ENCODE results near the gene EI24. TPM values are rescaled to one million over a fixed set of nuclear protein-coding genes. Genes with fewer than 3 reads are reported as not detected.

Gene EI24
- total RNA-seq, 4 donors from 2014 or later, result 62.2 to 86.0 (median 83.0) TPM

GRCh38 chr11:125578783-125579182 is 9.5 kb downstream of the EI24 start:
- H3K4me3 ChIP-seq, result no peak overlapping the region
- 94% methylated on average over 2 of the region's 2 CpGs for WGBS, 2 donors (ENCODE audit: low coverage in 1 of 2)
- H3K27ac ChIP-seq, result no peak overlapping the region
- H3K4me1 ChIP-seq, result no peaks in the 10 kb centered on the region
- H3K36me3 ChIP-seq, result peaks cover 0 to 100% of the 10 kb centered on the region in 2 donors
- TF ChIP-seq POLR2A (IDR thresholded peaks at IDR 0.05), result no peak
- no peak for TF ChIP-seq EP300 (IDR thresholded peaks at IDR 0.05)
- no peak for TF ChIP-seq POLR2AphosphoS5 (IDR thresholded peaks at IDR 0.05)
- no peak for TF ChIP-seq CTCF (IDR thresholded peaks at IDR 0.05)
- ATAC-seq, result no peak
- H3K27me3 ChIP-seq, result no peaks in the 10 kb centered on the region
- no peaks in the 10 kb centered on the region for H3K9me3 ChIP-seq

GRCh38 chr11:125579811-125580210 is 10.5 kb downstream of the EI24 start:
- Histone ChIP-seq H3K36me3 (peaks cover 0 to 100% of the 10 kb centered on the region in 2 donors), H3K27ac (no peak overlapping the region), H3K4me3 (no peak overlapping the region), H3K27me3 (no peaks in the 10 kb centered on the region), H3K4me1 (no peaks in the 10 kb centered on the region), H3K9me3 (no peaks in the 10 kb centered on the region)
- no peak for TF ChIP-seq CTCF (IDR thresholded peaks at IDR 0.05)
- TF ChIP-seq EP300 (IDR thresholded peaks at IDR 0.05), result no peak
- TF ChIP-seq POLR2A (IDR thresholded peaks at IDR 0.05), result no peak
- ATAC-seq, result no peak
- 93 to 97% methylated on average over 3 to 5 of the region's 5 CpGs for WGBS, 2 donors (ENCODE audit: low coverage in 1 of 2)

- TF ChIP-seq POLR2AphosphoS5 (IDR thresholded peaks at IDR 0.05), result no peak
- TF ChIP-seq POLR2A (IDR thresholded peaks at IDR 0.05), result no peak
- Histone ChIP-seq H3K9me3 (no peaks in the 10 kb centered on the region), H3K36me3 (peaks cover 0 to 71% of the 10 kb centered on the region in 2 donors), H3K4me3 (no peak overlapping the region), H3K27me3 (no peaks in the 10 kb centered on the region), H3K27ac (no peak overlapping the region), H3K4me1 (no peaks in the 10 kb centered on the region)
- 100% methylated on average over 2 to 6 of the region's 11 CpGs for WGBS, 2 donors (ENCODE audit: low coverage in 1 of 2)
- no peak for ATAC-seq
Observed at GRCh38 chr11:125583496-125583895, 14.2 kb downstream of the EI24 start.

GRCh38 chr11:125585487-125585886 is 16.2 kb downstream of the EI24 start:
- WGBS, 2 donors (ENCODE audit: low coverage in 1 of 2), result 88 to 100% methylated on average over 1 of the region's 1 CpG

GRCh38 chr11:125586623-125587022 is 17.3 kb downstream of the EI24 start:
- ATAC-seq, result no peak
- peaks cover 0 to 40% of the 10 kb centered on the region in 2 donors for H3K36me3 ChIP-seq
- H3K4me3 ChIP-seq, result no peak overlapping the region
- H3K9me3 ChIP-seq, result no peaks in the 10 kb centered on the region
- H3K4me1 ChIP-seq, result peaks cover 0 to 9% (median 0%) of the 10 kb centered on the region in 3 donors
- no peaks in the 10 kb centered on the region for H3K27me3 ChIP-seq
- WGBS, 2 donors (ENCODE audit: low coverage in 1 of 2), result 81 to 85% methylated on average over 3 of the region's 3 CpGs
- no peak for TF ChIP-seq POLR2A (IDR thresholded peaks at IDR 0.05)
- no peak overlapping the region for H3K27ac ChIP-seq

More at GRCh38 chr11:125585487-125585886, 16.2 kb downstream of the EI24 start:
- Histone ChIP-seq H3K27ac (no peak overlapping the region), H3K4me1 (no peaks in the 10 kb centered on the region), H3K36me3 (peaks cover 0 to 51% of the 10 kb centered on the region in 2 donors), H3K9me3 (no peaks in the 10 kb centered on the region), H3K27me3 (no peaks in the 10 kb centered on the region), H3K4me3 (no peak overlapping the region)
- ATAC-seq, result no peak
- TF ChIP-seq POLR2AphosphoS5 (IDR thresholded peaks at IDR 0.05) (no peak), EP300 (IDR thresholded peaks at IDR 0.05) (no peak), POLR2A (IDR thresholded peaks at IDR 0.05) (no peak), CTCF (IDR thresholded peaks at IDR 0.05) (no peak)

- Histone ChIP-seq H3K4me3 (no peak overlapping the region), H3K27me3 (no peaks in the 10 kb centered on the region), H3K27ac (no peak overlapping the region), H3K9me3 (no peaks in the 10 kb centered on the region), H3K36me3 (peaks cover 0 to 31% of the 10 kb centered on the region in 2 donors), H3K4me1 (peaks cover 0 to 10% (median 0%) of the 10 kb centered on the region in 3 donors)
- TF ChIP-seq CTCF (IDR thresholded peaks at IDR 0.05) (no peak), POLR2A (IDR thresholded peaks at IDR 0.05) (no peak), POLR2AphosphoS5 (IDR thresholded peaks at IDR 0.05) (no peak), EP300 (IDR thresholded peaks at IDR 0.05) (no peak)
- ATAC-seq, result no peak
- WGBS, 2 donors (ENCODE audit: low coverage in 1 of 2), result 92% methylated on average over 1 of the region's 1 CpG
Observed at GRCh38 chr11:125587480-125587879, 18.2 kb downstream of the EI24 start.

Measured in gastroesophageal sphincter (tissue), 4 donors.